ENCODE measurements around the gene SERTAD1.
"Not testable (repeated sequence)": the region's sequence is repeated elsewhere in the genome, so short reads cannot be mapped to it uniquely, and the experiment has no call there.

SERTAD1 gene

GRCh38 chr19:40420766-40421765 is 4.7 kb downstream of the SERTAD1 start:
- DNase-seq, result peak; percentile 62

DNA sequence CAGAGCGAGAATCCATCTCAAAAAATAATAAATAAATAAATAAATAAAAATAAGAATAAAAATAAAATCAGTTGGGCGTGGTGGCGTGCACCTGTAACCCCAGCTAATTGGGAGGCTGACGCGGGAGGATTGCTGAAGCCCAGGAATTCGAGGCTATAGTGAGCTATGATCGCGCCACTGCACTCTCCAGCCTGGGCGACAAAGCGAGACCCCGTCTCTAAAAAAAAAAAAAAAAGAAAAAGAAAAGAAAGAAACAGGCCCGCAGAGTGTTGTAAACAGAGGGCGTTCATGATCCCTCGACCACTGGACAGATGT is 5.4 kb downstream of the SERTAD1 start:
- no peak for DNase-seq

- DNase-seq, result no peak
These were observed 6.0 kb downstream of the SERTAD1 start for GRCh38 chr19:40419780-40420179.

DNA sequence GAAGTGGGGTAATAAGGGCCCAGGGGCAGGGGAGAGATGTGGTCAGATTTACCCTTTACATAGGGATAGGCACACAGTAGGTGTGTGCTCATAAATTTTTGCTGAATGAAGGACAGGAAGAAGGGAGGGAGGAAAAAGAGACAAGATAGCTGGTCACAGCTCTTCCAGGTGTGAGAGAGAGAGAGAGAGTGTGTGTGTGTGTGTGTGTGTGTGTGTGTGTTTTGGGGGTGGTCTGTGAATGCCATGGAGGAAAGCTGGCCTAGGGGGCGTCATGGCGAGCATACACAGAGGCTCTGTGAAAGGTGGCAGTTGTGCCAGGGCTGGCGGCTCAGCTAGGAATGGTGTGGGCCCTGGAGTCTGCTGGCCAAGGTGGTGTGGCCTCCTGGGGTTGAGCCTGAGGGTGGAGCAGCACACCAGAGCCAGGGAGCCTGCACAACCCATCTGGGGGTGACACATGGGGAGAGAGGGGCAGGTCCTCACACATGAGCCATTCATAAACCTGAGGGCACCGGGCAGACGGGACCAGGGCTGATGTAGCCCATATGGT is 6.7 kb downstream of the SERTAD1 start:
- DNase-seq, result no peak

- no peak for DNase-seq
These were observed 7.8 kb downstream of the SERTAD1 start for GRCh38 chr19:40418040-40418439.

GRCh38 chr19:40417643-40417981 is 8.2 kb downstream of the SERTAD1 start:
- DNase-seq, result no peak

- no peak for DNase-seq
These were observed 8.7 kb downstream of the SERTAD1 start for GRCh38 chr19:40416918-40417642.

DNA sequence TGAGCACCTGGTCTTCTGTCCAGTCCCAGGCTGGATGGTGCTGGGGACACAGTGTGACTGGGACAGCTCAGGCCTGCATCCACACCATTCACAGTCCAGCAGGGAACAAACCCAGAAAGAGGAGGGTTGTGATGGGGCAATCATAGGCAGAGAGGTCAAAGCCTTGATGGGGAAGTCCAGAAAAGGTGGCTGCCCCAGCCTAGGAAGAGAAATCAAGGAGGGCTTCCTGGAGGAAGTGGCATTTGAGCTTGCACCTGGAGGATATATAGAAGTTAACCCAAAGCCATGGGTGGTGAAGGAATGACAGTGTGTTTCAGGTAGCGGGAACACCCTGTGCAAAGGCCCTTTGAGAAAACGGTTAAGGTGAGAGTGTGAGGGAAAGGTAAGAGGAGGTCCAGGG is 10.0 kb downstream of the SERTAD1 start:
- no peak for DNase-seq

- no peak for DNase-seq
These were observed 11.0 kb downstream of the SERTAD1 start for GRCh38 chr19:40414542-40415535.

- no peak for DNase-seq
These were observed 12.4 kb downstream of the SERTAD1 start, which contains the start of gene PRX for GRCh38 chr19:40413291-40413845. PRX (minus strand) TSS chr19:40413378; CDS start chr19:40407932, 5,446 bp downstream.

DNA sequence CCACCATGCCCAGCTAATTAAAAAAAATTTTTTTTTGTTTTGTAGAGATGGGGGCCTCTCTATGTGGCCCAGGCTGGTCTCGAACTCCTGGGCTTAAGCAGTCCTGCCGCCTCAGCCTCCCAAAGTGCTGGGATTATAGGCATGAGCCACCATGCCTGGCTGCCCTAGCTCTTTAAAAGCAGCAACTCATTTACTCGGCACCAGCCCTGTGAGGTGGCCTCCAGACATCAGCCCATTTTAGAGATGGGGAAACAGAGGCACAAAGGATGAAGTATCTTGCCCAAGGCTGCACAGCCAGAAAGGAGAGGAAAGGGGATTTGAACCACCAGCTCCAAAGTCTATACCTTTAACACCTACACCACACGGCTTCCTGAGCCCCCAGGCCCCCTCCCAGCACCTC is 12.9 kb downstream of the SERTAD1 start:
- DNase-seq, result no peak

- DNase-seq, result no peak
These were observed 13.8 kb downstream of the SERTAD1 start for GRCh38 chr19:40411958-40412499.

GRCh38 chr19:40411125-40411842 is 14.5 kb downstream of the SERTAD1 start:
- no peak for DNase-seq

DNA sequence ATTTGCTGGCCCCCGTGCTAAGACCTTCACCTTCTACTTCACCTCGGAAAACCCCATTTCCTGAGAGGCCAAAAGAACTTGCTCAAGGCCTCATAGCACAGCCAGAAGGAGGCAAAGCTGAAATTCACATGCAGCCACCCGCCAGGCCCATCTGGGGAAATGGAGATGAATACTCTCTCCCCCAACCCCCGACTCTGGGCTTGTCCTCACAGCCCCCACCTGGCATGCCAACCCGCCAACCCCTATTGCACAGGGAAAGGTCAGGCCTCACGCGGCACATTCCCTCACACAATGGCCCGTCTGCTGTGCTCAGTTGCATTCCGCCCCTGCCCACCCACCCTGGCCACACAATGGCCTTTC is 15.8 kb downstream of the SERTAD1 start:
- DNase-seq, result no peak

- not testable (repeated sequence) for DNase-seq
These were observed 17.2 kb downstream of the SERTAD1 start for GRCh38 chr19:40408598-40408925.

GRCh38 chr19:40407714-40408597 is 17.8 kb downstream of the SERTAD1 start:
- no peak for DNase-seq

GRCh38 chr19:40403262-40403984 is 22.4 kb downstream of the SERTAD1 start:
- no peak for DNase-seq

DNA sequence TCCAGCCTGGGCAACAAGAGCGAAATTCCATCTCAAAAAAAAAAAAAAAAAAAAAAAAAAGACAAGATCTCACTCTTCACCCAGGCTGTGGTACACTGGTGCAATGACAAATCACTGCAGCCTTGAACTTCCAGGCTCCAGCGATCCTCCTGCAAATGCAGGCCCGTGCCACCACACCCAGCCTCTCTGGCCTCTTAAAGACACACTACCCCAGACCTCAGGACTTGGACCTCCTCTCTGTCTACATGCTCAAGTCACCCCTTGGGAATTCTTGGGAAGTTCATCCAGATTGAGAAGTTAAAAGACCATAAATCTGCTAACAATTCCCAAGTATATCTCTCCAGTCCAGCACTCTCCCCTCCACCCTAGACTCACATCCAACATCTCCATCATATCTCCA is 25.2 kb downstream of the SERTAD1 start:
- DNase-seq, result no peak

DNA sequence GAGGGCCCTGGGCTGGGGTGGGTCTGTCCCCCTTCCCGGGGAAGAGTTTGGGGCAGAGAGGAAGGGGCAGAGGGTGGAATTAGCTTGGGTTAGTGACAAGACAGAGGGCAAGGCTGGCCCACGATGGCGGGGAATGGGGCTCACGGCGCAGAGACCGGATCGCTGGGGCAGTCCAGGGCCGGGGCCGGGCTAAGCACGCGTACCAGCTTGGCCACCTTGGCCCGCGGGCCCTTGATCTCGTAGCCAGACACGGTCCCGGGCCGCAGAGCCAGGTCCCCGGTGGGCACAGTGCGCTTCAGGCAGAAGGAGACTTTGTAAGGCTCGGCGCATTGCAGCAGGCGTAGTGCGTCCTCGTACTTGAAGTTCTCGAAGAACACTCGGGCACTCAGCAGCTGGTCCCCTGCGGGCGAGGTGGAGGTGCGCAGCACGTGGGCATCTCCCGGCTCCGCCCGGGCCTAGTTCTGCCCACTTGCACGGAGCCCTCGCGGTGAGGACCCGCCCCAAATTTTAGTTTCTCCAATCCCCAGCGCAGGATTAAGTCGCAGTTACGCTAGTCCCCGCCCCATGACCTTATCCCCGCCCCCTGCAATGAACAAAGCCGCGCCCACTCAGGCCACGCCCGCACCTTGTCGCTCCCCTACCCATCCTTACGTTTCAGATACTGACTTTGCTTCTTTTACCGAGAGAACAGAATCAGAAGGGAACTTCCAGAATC is 27.2 kb downstream of the SERTAD1 start:
- no peak for DNase-seq

Data from cortex of kidney (tissue), 1 donor.